ENCODE measurements around the gene GLG1. TPM values are rescaled to one million over a fixed set of nuclear protein-coding genes. Genes with fewer than 3 reads are reported as not detected.
"Not testable (repeated sequence)": the region's sequence is repeated elsewhere in the genome, so short reads cannot be mapped to it uniquely, and the experiment has no call there.

The GLG1 gene
- total and polyA plus RNA-seq, 12 donors: 25.7 to 136 (median 103) TPM

DNA sequence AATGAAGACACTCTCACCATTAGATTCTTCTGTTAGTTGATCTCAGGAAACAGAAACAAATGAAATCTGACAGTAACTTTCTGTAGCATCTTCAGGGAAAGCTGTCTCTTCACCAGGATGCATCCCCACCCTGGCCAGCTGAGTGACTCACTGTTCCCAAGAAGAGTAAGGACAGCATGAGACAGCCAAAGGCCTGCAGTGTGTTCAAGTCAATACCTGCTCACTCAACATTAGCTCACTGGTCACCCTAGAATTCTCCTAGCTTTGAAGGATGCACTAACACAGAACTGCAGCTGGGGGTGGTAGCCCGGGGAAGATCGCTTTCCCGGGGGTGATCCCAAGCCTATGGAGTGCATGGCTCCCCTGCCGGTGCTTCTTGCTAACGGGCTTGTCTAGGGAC lies 157.4 kb downstream of the GLG1 start:
- no peaks in the 10 kb centered on the region for H3K27me3 ChIP-seq
- DNase-seq (peak in 1 of 2 donors; percentile 20), ATAC-seq (peak in 4 of 8 donors; percentile 33 to 50 (median 37))
- H3K4me3 ChIP-seq: no peak overlapping the region
- TF ChIP-seq, protein P1, sequence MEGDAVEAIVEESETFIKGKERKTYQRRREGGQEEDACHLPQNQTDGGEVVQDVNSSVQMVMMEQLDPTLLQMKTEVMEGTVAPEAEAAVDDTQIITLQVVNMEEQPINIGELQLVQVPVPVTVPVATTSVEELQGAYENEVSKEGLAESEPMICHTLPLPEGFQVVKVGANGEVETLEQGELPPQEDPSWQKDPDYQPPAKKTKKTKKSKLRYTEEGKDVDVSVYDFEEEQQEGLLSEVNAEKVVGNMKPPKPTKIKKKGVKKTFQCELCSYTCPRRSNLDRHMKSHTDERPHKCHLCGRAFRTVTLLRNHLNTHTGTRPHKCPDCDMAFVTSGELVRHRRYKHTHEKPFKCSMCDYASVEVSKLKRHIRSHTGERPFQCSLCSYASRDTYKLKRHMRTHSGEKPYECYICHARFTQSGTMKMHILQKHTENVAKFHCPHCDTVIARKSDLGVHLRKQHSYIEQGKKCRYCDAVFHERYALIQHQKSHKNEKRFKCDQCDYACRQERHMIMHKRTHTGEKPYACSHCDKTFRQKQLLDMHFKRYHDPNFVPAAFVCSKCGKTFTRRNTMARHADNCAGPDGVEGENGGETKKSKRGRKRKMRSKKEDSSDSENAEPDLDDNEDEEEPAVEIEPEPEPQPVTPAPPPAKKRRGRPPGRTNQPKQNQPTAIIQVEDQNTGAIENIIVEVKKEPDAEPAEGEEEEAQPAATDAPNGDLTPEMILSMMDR (IDR thresholded peaks at IDR 0.05): no peak
- intact Hi-C loops (cut with DNase I): loop anchor here in 1 of 10 donors (10.0 kb wide), 1 partner anchor 75 kb away; the partner anchor contains the start of gene NPIPB15
- H3K9me3 ChIP-seq: no peaks in the 10 kb centered on the region
- WGBS, 2 donors: 93 to 96% methylated on average over 5 of the region's 5 CpGs
- H3K27ac ChIP-seq: peak overlapping the region; percentile 72 to 91 (median 80)
- peaks cover 8 to 52% (median 34%) of the 10 kb centered on the region in 9 donors for H3K4me1 ChIP-seq
- peaks cover 0 to 58% (median 21%) of the 10 kb centered on the region in 9 donors for H3K36me3 ChIP-seq

DNA sequence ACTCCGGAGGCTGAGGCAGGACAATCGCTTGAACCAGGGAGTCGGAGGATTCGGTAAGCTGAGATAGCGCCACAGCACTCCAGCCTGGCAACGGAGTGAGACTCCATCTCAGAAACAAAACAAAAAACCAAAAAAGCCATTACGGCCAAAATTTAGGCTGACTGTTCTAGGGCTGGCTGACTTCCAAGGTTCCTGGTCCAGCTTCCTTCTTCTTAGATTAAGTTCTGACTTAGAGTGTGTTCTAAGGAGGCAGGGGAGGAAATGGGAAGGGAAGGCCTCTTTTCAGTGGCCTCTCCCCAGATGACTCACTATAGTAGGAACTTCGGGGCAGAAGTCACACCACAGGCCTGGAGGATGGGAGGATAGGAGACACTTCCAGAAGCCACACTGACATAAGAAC lies 157.9 kb downstream of the GLG1 start:
- 43 to 49% methylated on average over 8 of the region's 8 CpGs for WGBS, 2 donors
- intact Hi-C loops (cut with DNase I): loop anchor here in 1 of 10 donors (10.0 kb wide), 1 partner anchor 74 kb away; the partner anchor contains the start of gene NPIPB15
- DNase-seq (peak; percentile 37 to 89), ATAC-seq (peak; percentile 91 to 98 (median 96))
- Histone ChIP-seq H3K27ac (peak overlapping the region; percentile 72 to 91 (median 81)), H3K9me3 (no peaks in the 10 kb centered on the region), H3K36me3 (peaks cover 0 to 54% (median 21%) of the 10 kb centered on the region in 9 donors), H3K4me3 (peak overlapping the region in 1 of 10 donors; percentile 19), H3K4me1 (peaks cover 8 to 52% (median 34%) of the 10 kb centered on the region in 9 donors), H3K27me3 (no peaks in the 10 kb centered on the region)
- TF ChIP-seq, protein P1 (IDR thresholded peaks at IDR 0.05): no peak

DNA sequence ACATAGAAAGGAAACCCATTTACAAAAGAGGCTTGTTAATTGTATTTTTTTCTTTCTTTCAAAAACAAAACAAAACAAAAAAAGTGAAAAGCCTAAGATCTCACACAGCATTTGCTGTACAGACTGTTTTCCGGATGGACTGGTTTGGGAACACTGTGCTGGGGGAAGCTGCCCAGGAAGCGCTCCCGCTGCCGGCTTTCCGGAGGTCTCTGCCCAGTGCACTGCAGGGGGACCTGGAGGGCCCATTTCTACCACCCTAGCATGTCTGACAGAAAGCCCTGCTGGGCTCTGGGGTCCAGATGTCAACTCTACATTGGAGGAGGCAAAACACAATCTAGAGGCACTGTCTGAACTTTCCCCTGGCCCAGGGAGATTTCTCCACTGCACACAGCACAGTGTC lies 159.3 kb downstream of the GLG1 start:
- ATAC-seq (peak in 4 of 8 donors; percentile 35 to 68 (median 48)), DNase-seq (peak in 1 of 2 donors; percentile 28)
- peaks cover 0 to 39% (median 13%) of the 10 kb centered on the region in 9 donors for H3K36me3 ChIP-seq
- H3K4me3 ChIP-seq: no peak overlapping the region
- intact Hi-C loops (cut with DNase I): loop anchor here in 1 of 10 donors (10.0 kb wide), 1 partner anchor 73 kb away; the partner anchor contains the start of gene NPIPB15
- no peaks in the 10 kb centered on the region for H3K9me3 ChIP-seq
- H3K27ac ChIP-seq: peak overlapping the region; percentile 72 to 91 (median 81)
- H3K4me1 ChIP-seq: peaks cover 8 to 52% (median 34%) of the 10 kb centered on the region in 9 donors
- 62 to 78% methylated on average over 5 of the region's 5 CpGs for WGBS, 2 donors
- TF ChIP-seq, protein P1 (IDR thresholded peaks at IDR 0.05): no peak
- no peaks in the 10 kb centered on the region for H3K27me3 ChIP-seq

DNA sequence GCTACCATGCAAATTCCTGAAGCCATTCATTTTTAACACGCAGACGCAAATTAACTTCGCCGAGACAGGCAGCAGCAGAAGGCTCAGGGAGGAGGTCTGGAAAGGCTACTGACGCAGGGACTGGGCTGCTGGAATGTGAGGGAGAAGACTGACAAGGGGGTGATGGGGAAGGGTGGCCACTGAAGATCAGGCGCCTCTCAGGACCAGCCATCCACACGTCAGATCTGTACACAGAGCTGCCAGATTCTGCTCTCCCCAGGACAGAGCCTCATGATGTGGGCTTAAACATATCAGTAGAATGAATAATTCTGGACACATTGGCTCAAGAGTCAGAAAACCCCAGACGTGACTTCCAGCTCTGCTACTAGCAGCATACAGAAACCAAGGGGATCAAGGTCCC lies 160.0 kb downstream of the GLG1 start:
- no peak for ATAC-seq
- H3K27ac ChIP-seq: peak overlapping the region in 9 of 10 donors; percentile 26 to 91 (median 81)

DNA sequence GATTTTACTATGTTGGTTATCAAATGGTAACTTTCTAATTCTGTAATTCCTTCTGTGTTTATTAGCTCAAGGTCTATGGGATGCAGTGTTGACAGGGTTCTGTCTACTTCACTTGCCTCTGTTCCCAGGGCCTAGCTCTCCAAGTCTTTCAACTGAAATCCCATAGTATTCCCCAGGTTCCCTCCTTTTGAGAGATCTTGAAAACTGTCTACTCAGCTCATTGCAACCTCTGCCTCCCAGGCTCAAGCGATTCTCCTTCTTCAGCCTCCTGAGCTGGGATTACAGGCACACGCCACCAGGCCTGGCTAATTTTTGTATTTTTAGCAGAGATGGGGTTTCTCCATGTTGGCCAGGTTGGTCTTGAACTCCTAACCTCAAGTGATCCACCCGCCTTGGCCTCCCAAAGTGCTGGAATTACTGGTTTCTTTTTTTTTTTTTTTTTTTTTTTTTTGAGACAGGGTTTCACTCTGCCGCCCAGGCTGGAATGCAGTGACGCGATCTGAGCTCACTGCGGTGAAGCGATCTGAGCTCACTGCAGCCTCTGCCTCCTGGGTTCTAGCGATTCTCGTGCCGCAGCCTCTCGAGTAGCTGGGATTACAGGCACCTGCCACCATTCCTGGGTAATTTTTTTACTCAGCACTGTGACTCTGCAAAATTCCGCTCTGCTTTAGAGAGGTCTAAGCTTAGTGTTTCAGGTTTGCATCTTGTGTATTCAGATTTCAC lies 163.1 kb downstream of the GLG1 start:
- not testable (repeated sequence) for H3K27ac ChIP-seq
- intact Hi-C loops (cut with DNase I): loop anchor here in 1 of 10 donors (10.0 kb wide), 1 partner anchor 69 kb away; the partner anchor contains the start of gene NPIPB15

More for the DNA sequence above, 160.0 kb downstream of the GLG1 start:
- H3K9me3 ChIP-seq: no peaks in the 10 kb centered on the region
- DNase-seq: no peak
- H3K4me1 ChIP-seq: peaks cover 8 to 49% (median 34%) of the 10 kb centered on the region in 9 donors
- peaks cover 0 to 32% (median 6%) of the 10 kb centered on the region in 9 donors for H3K36me3 ChIP-seq
- intact Hi-C loops (cut with DNase I): loop anchor here in 1 of 10 donors (10.0 kb wide), 1 partner anchor 72 kb away; the partner anchor contains the start of gene NPIPB15
- no peaks in the 10 kb centered on the region for H3K27me3 ChIP-seq
- 94 to 96% methylated on average over 8 of the region's 8 CpGs for whole genome bisulfite sequencing, 2 donors
- TF ChIP-seq, protein P1 (IDR thresholded peaks at IDR 0.05): no peak
- no peak overlapping the region for H3K4me3 ChIP-seq

More for the DNA sequence above, 163.1 kb downstream of the GLG1 start:
- WGBS, 2 donors: 97 to 98% methylated on average over 13 of the region's 13 CpGs
- ATAC-seq, H3K27me3 ChIP-seq, DNase-seq, H3K4me3 ChIP-seq, H3K9me3 ChIP-seq: not testable (repeated sequence)
- Histone ChIP-seq H3K36me3 (peaks cover 0 to 23% (median 0%) of the 10 kb centered on the region in 9 donors), H3K4me1 (peaks cover 0 to 25% (median 13%) of the 10 kb centered on the region in 9 donors)

Data from heart right ventricle (tissue), 16 donors.